Stimulated activated CD8-positive, alpha-beta memory T cell treated with anti-CD3 and anti-CD28 coated beads, Interleukin-7, amount 100 ng/mL, for 24 hours (primary cell): Measurements from ENCODE around the gene PCDHGC5.

Experiments used
- DNase-seq: peaks from one replicate; pipeline ENCODE4 v3.0.0-alpha.2; 2020; ENCODE audit warnings: low read depth

The PCDHGC5 gene

DNA sequence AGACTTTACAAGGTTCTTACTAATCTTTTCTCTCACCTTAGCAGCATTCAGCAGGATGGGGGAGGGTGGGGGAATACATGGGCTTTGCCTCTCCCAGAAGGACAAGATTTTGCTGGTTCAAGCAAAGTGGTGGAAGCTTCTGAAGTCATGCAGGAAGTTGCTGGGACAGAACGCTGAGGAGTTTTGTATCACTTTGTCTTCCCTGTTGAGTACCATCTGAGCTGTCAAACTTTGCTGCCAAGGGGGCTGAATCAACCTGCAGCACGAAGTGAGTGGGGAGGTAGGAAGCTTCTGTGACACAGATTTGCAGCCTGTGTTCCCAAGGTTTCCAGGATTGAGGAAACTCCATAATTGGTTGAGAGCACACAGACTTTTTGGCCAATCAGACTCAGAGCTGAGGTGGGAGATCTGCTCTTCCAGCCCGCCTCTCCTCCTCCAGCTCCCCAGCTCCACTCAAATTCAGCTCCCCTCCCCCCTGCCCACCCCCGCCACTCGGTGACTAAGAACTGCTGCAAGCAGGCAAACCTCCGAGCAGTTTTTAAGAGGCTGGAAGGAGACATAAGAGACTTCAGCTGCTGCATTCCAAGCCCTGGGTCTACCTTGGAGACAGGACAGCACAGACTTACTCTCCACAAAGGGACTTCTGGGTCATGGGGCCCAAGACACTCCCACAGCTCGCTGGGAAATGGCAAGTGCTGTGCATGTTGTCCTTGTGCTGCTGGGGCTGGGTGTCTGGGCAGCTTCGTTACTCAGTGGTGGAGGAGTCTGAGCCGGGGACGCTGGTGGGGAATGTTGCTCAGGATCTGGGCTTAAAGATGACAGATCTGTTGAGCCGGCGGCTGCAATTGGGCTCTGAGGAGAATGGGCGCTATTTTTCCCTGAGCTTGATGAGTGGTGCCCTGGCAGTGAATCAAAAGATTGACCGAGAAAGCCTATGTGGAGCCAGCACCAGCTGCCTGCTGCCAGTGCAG lies at the start of gene PCDHGC5:
PCDHGC5 (plus strand) TSS at position 491 of the 971 bp plus-strand sequence; CDS start at position 651, 160 bp downstream.
- no peak for DNase-seq

DNA sequence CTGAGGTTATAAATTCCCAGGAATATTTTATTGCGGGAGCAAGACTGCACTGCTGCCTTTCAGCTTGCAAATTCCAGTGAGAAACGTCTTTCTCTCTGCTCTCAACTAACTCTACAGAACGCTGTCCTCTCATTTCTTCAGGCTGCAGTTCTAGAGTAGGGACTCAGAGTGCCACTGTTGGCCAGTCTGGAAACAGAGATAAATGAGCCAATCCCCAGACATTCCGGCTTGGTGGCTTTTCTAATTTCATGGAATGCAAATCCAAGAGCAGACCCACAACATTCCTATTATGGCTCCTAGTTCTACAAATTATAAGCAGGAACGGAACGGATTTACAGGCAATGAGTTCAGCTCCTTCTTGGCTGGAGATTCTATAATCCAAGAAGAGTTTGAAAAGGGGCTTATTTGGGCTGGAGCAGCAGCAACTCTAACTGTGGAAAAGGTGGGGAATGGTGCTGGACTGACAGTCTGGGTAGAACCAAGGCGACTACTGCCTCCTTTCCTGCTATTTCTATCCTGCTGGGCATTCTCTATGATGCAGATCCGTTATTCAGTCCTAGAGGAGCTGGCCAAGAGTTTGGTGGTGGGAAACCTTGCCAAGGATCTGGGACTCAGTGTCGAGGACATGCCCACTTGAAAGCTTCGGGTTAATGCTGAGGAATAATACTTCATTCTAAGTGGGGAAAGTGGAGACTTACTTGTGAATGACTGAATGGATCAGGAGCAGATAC lies 49.3 kb upstream of the PCDHGC5 start:
- no peak for DNase-seq

GRCh38 chr5:141440341-141440740 lies 48.5 kb upstream of the PCDHGC5 start:
- DNase-seq = no peak

GRCh38 chr5:141441571-141442170 lies 47.2 kb upstream of the PCDHGC5 start:
- no peak for DNase-seq

DNA sequence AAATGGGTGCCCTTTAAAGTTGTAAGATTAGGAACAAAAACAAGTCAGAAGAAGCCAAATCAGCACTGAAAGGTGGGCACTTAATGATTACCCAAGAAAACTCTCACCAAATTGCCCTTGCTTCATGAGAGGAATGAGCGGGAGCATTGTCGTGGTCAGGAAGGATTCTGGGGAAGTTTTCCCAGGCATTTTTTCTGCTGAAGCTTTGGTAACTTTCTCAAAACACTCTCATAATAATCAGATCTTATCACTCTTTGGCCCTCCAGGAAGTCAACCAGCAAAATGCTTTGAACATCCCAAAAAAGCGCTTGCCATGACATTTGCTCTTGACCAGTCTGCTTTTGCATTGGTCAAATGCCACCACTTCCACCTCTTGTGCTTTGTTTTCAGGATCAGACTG lies 23.5 kb upstream of the PCDHGC5 start:
- DNase-seq = no peak

GRCh38 chr5:141475625-141476131 lies 13.2 kb upstream of the PCDHGC5 start, which contains the start of gene PCDHGC3:
PCDHGC3 (plus strand) TSS chr5:141475966; CDS start chr5:141476117, 151 bp downstream.
- no peak for DNase-seq

- no peak for DNase-seq
Observed at GRCh38 chr5:141476132-141476911, 12.6 kb upstream of the PCDHGC5 start.

GRCh38 chr5:141477044-141477575 lies 11.8 kb upstream of the PCDHGC5 start:
- DNase-seq = no peak

DNA sequence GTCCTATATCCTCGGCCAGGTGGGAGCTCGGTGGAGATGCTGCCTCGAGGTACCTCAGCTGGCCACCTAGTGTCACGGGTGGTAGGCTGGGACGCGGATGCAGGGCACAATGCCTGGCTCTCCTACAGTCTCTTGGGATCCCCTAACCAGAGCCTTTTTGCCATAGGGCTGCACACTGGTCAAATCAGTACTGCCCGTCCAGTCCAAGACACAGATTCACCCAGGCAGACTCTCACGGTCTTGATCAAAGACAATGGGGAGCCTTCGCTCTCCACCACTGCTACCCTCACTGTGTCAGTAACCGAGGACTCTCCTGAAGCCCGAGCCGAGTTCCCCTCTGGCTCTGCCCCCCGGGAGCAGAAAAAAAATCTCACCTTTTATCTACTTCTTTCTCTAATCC lies 11.1 kb upstream of the PCDHGC5 start:
- no peak for DNase-seq

GRCh38 chr5:141478321-141478945 lies 10.4 kb upstream of the PCDHGC5 start:
- no peak for DNase-seq

DNA sequence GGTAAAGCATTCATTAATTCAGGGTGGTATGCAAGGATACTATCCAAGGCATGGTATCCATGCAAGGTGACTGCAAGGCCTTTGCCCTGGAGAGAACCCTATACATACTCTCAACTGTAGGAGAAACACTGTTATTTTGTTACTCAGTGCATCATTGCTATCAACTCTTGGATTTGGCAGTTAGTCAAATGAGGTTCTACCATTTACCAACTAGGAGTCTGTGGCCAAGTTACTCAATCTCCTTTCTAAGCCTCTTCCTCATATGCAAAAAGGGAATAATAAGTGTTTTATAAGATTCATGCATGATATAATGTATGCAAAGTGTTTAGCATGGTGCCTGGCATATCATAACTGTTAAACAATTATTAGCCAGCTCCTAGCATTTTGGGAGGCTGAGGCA lies 9.1 kb upstream of the PCDHGC5 start:
- no peak for DNase-seq

DNA sequence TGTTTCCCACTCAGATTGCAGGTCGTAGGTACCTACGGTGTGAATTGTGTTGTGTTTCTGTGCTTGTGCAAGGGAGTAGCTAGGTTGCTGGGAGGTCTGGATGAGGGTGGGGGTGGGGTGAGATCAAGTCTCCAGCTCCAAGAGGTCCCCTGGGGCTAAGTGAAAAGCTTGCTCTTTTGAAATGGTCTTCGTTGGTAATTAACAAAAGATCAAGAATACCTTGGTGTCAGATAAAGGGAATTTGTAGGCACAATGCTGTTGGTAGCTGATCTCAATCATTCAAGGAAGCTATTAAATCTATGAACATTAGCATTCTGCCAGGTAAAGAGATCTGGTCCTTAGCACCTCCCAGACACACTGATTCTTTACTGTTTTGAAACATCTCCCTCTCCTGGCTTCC lies 5.0 kb upstream of the PCDHGC5 start:
- DNase-seq = no peak

GRCh38 chr5:141484310-141484640 lies 4.6 kb upstream of the PCDHGC5 start:
- DNase-seq = no peak

GRCh38 chr5:141484641-141485311 lies 4.1 kb upstream of the PCDHGC5 start, which contains the start of gene PCDHGC4:
PCDHGC4 (plus strand) TSS chr5:141485030; CDS start chr5:141485174, 144 bp downstream.
- DNase-seq = no peak

GRCh38 chr5:141485321-141486055 lies 3.4 kb upstream of the PCDHGC5 start:
- DNase-seq = no peak

DNA sequence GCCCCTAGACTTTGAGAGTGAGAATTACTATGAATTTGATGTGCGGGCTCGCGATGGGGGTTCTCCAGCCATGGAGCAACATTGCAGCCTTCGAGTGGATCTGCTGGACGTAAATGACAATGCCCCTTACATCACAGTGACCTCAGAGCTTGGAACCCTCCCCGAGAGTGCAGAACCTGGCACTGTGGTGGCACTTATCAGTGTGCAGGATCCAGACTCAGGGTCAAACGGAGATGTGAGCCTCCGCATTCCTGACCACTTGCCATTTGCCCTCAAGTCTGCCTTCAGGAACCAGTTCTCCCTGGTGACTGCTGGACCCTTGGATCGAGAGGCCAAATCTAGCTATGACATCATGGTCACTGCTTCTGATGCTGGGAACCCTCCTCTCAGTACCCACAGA lies 2.8 kb upstream of the PCDHGC5 start:
- DNase-seq = no peak

DNA sequence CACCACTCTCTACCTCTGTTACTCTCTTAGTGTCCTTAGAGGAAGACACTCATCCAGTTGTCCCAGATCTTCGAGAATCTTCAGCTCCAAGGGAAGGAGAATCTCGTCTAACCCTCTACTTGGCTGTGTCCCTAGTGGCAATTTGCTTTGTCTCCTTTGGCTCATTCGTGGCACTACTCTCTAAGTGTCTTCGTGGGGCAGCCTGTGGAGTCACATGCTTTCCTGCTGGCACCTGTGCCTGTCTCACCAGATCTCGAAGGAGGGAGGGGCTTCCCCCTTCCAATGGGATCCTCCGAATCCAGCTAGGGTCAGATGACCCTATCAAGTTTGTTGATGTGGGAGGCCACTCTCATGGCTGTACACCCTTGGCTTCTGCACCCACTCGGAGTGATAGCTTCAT lies 1.8 kb upstream of the PCDHGC5 start:
- no peak for DNase-seq

DNA sequence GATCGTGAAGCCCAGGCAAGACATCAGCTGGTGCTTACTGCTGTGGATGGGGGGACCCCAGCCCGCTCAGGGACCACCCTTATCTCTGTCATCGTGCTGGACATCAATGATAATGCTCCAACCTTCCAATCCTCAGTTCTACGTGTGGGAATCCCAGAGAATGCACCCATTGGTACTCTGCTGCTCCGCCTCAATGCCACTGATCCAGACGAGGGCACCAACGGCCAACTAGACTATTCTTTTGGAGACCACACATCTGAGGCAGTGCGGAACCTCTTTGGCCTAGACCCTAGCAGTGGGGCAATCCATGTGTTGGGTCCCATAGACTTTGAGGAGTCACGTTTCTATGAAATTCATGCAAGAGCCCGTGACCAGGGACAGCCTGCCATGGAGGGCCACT lies 960 bp downstream of the PCDHGC5 start:
- DNase-seq = no peak

- DNase-seq = no peak
Observed at GRCh38 chr5:141490271-141490670, 1.4 kb downstream of the PCDHGC5 start.

GRCh38 chr5:141490771-141491170 lies 1.9 kb downstream of the PCDHGC5 start:
- DNase-seq = no peak
